IMR-90 (cell line): ENCODE results near the gene EIF5A. TPM values are rescaled to one million over a fixed set of nuclear protein-coding genes. Genes with fewer than 3 reads are reported as not detected.

Source experiments
- ATAC-seq: fragments of 200-7000 bp; cut with Tn5 transposase; 2 replicates; pipeline ENCODE4 v1.9.1; 2020; ENCODE audit warnings: low read depth, mild to moderate bottlenecking, moderate library complexity
- BruUV-seq: library from RNA; stranded (reverse); fragments of 400-500 nt; replicated peaks from 2 replicates; lab custom pipeline; 2021; lab: Mats Ljungman, UMichigan
- CTCF ChIA-PET: fragments of 300-600 bp; formaldehyde crosslinking; extraction: SDS; loops from one replicate; lab custom pipeline; 2021; ENCODE audit warnings: antibody characterized with exemption; lab: Yijun Ruan, JAX
- POLR2A ChIA-PET: fragments of 300-600 bp; sonication (Branson Sonifier 250); formaldehyde crosslinking; loops from one replicate; lab custom pipeline; 2022; ENCODE audit warnings: antibody characterized with exemption; ENCODE audit not compliant: unreplicated experiment; lab: Charles Lee
- DNase-seq: peaks from one replicate; pipeline ENCODE4 v3.0.0; 2013
- H2AFZ ChIP-seq: replicated peaks from 2 replicates; pipeline ENCODE3; 2013; ENCODE audit warnings: low read length, mild to moderate bottlenecking; ENCODE audit not compliant: poor library complexity
- H2AK5ac ChIP-seq: 2 replicates; pipeline ENCODE4 v1.6.1; 2013; ENCODE audit warnings: low read depth, low read length, inconsistent platforms
- H2AK9ac ChIP-seq: replicated peaks from 2 replicates; pipeline ENCODE3; 2013; ENCODE audit warnings: mild to moderate bottlenecking, low read depth, low read length, moderate library complexity; ENCODE audit not compliant: poor library complexity
- H2BK120ac ChIP-seq: 2 replicates; pipeline ENCODE4 v1.6.1; 2013; ENCODE audit warnings: low read depth, low read length, inconsistent platforms
- H2BK15ac ChIP-seq: 3 replicates; pipeline ENCODE4 v1.6.1; 2013; ENCODE audit warnings: low read depth, low read length, inconsistent platforms
- H2BK20ac ChIP-seq: 2 replicates; pipeline ENCODE4 v1.6.1; 2013; ENCODE audit warnings: low read depth, mild to moderate bottlenecking, inconsistent platforms, low read length, moderate library complexity
- H2BK5ac ChIP-seq: 2 replicates; pipeline ENCODE4 v1.6.1; 2013; ENCODE audit warnings: mild to moderate bottlenecking, low read depth, low read length, inconsistent platforms; ENCODE audit not compliant: poor library complexity, severe bottlenecking
- H3K14ac ChIP-seq: replicated peaks from 2 replicates; pipeline ENCODE4 v1.6.1; 2013; ENCODE audit warnings: low read depth, low read length, inconsistent platforms
- H3K18ac ChIP-seq: 2 replicates; pipeline ENCODE4 v1.6.1; 2013; ENCODE audit warnings: low read depth, low read length, control low read depth
- H3K23ac ChIP-seq: 2 replicates; pipeline ENCODE4 v1.6.1; 2013; ENCODE audit warnings: low read depth, low read length, inconsistent platforms
- H3K27ac ChIP-seq: 2 replicates; pipeline ENCODE4 v1.5.1; 2013; ENCODE audit warnings: mild to moderate bottlenecking, control low read depth, low read length; ENCODE audit not compliant: insufficient read depth
- H3K27me3 ChIP-seq: 2 replicates; pipeline ENCODE4 v1.6.1; 2013; ENCODE audit warnings: low read length; ENCODE audit not compliant: control insufficient read depth, insufficient read depth
- H3K36me3 ChIP-seq: 2 replicates; pipeline ENCODE4 v1.6.1; 2013; ENCODE audit warnings: low read length, mixed read lengths; ENCODE audit not compliant: control insufficient read depth, insufficient read depth
- H3K4ac ChIP-seq: 2 replicates; pipeline ENCODE4 v1.6.1; 2013; ENCODE audit warnings: low read depth, low read length, inconsistent platforms
- H3K4me1 ChIP-seq: 2 replicates; pipeline ENCODE4 v1.6.1; 2013; ENCODE audit warnings: low read length, mixed read lengths; ENCODE audit not compliant: control insufficient read depth, insufficient read depth
- H3K4me2 ChIP-seq: 2 replicates; pipeline ENCODE4 v1.6.1; 2013; ENCODE audit warnings: low read depth, mild to moderate bottlenecking, control low read depth, low read length, moderate library complexity
- H3K4me3 ChIP-seq: 2 replicates; pipeline ENCODE4 v1.5.1; 2013; ENCODE audit warnings: low read depth, mild to moderate bottlenecking, control low read depth, low read length, moderate library complexity; ENCODE audit not compliant: insufficient read depth
- H3K56ac ChIP-seq: 2 replicates; pipeline ENCODE4 v1.6.1; 2013; ENCODE audit warnings: low read length, inconsistent platforms; ENCODE audit not compliant: insufficient read depth; ENCODE audit errors: extremely low read depth
- H3K79me1 ChIP-seq, 2 experiments: 2 replicates each; pipeline ENCODE4 v1.6.1; 2013; ENCODE audit warnings: low read length in 2 of 2, inconsistent platforms in 1 of 2, low read depth in 1 of 2
- H3K9ac ChIP-seq: 2 replicates; pipeline ENCODE4 v1.6.1; 2013; ENCODE audit warnings: low read depth, low read length, control low read depth
- H3K9me1 ChIP-seq: 2 replicates; pipeline ENCODE4 v1.6.1; 2013; ENCODE audit warnings: low read length, inconsistent platforms; ENCODE audit not compliant: insufficient read depth
- H3K9me3 ChIP-seq: 2 replicates; pipeline ENCODE4 v1.6.1; 2013; ENCODE audit warnings: low read length; ENCODE audit not compliant: control insufficient read depth, insufficient read depth
- H4K20me1 ChIP-seq: 2 replicates; pipeline ENCODE4 v1.6.1; 2013; ENCODE audit warnings: low read length, inconsistent platforms; ENCODE audit not compliant: insufficient read depth
- H4K5ac ChIP-seq: 2 replicates; pipeline ENCODE4 v1.6.1; 2013; ENCODE audit warnings: mild to moderate bottlenecking, low read depth, low read length, control low read depth
- H4K8ac ChIP-seq, 2 experiments: 2 replicates each; pipeline ENCODE4 v1.6.1; 2013; ENCODE audit warnings: low read depth in 2 of 2, low read length in 2 of 2, control low read depth in 1 of 2, inconsistent platforms in 1 of 2
- H4K91ac ChIP-seq: 2 replicates; pipeline ENCODE4 v1.6.1; 2013; ENCODE audit warnings: low read depth, low read length, inconsistent platforms; ENCODE audit not compliant: insufficient read depth
- CTCF ChIP-seq: conservative IDR thresholded peaks from 2 replicates; pipeline ENCODE4 v1.5.1; 2012; ENCODE audit warnings: mild to moderate bottlenecking, low read depth, low read length, improper control_type of control experiment
- RCOR1 ChIP-seq: IDR thresholded peaks from 2 replicates; pipeline ENCODE4 v1.6.1; 2012; ENCODE audit warnings: mild to moderate bottlenecking, low read length, improper control_type of control experiment; ENCODE audit not compliant: insufficient replicate concordance
- USF2 ChIP-seq: fragments of 150-350 bp; IDR thresholded peaks from 2 replicates; pipeline ENCODE4 v1.6.1; 2017; ENCODE audit warnings: mild to moderate bottlenecking, antibody characterized with exemption, low read length, low read depth
- WGBS, 2 experiments: methylation state at CpG; one replicate each; pipeline versions ENCODE4 v1.1.5 to v1.1.7; 2013; ENCODE audit warnings: missing lambda C conversion rate in 2 of 2; ENCODE audit not compliant: insufficient read length in 1 of 2; ENCODE audit errors: extremely low coverage in 2 of 2; 5-methylcytosine and 5-hydroxymethylcytosine counted together
- dilution Hi-C: fragments of 300-500 bp; cut with HindIII; formaldehyde crosslinking; loops from one replicate; pipeline ENCODE4 v1.14.3; 2018; ENCODE audit warnings: low sequenced_read_pairs; ENCODE audit not compliant: unreplicated experiment
- in situ Hi-C: fragments of 300-500 bp; cut with MboI; formaldehyde crosslinking; loops from 3 replicates; pipeline ENCODE4 v1.14.3; 2019; ENCODE audit warnings: low sequenced_read_pairs, inconsistent platforms, mixed read lengths
- intact Hi-C: fragments of 100-400 bp; cut with micrococcal nuclease; formaldehyde crosslinking; loops from 2 replicates; pipeline ENCODE4 v1.10.0; 2022
- microRNA-seq, 2 experiments: library from miRNA; stranded (forward) in 1 of 2; unstranded in 1 of 2; fragments of 10-50 nt in 1 of 2; fragments of <30 nt in 1 of 2; gene quantifications in 1 of 2; microRNA quantifications in 1 of 2; one replicate each; pipeline versions ENCODE3 to v1.1.0; 2013 to 2020; ENCODE audit not compliant: insufficient read depth in 1 of 2, insufficient read length in 1 of 2, unreplicated experiment in 1 of 2
- polyA plus RNA-seq, 3 experiments: library from polyadenylated mRNA; depleted of rRNA; stranded (reverse); fragments of >200 nt; gene quantifications; 2 replicates each; pipeline ENCODE4 v1.2.3, GENCODE V29; 2012; ENCODE audit warnings: low replicate concordance in 1 of 3
- small RNA-seq, 5 experiments: library from RNA; depleted of rRNA; stranded (forward); fragments of <200 nt; gene quantifications; one replicate each; pipeline ENCODE3, GENCODE V24; 2012
- total RNA-seq: library from RNA; depleted of rRNA; stranded (reverse); fragments of >200 nt; gene quantifications from 2 replicates; pipeline ENCODE4 v1.2.3, GENCODE V29; 2012; rRNA removed
- TF ChIP-seq, protein P1 (sequence below): fragments of 150-350 bp; IDR thresholded peaks from 2 replicates; pipeline ENCODE4 v1.6.1; 2016; ENCODE audit warnings: low read depth, mild to moderate bottlenecking, low read length, moderate library complexity, borderline replicate concordance

Gene EIF5A
- total and polyA plus RNA-seq, 2 of the 4 experiments (the other 2 are of a cell fraction): 782 to 883 TPM

DNA sequence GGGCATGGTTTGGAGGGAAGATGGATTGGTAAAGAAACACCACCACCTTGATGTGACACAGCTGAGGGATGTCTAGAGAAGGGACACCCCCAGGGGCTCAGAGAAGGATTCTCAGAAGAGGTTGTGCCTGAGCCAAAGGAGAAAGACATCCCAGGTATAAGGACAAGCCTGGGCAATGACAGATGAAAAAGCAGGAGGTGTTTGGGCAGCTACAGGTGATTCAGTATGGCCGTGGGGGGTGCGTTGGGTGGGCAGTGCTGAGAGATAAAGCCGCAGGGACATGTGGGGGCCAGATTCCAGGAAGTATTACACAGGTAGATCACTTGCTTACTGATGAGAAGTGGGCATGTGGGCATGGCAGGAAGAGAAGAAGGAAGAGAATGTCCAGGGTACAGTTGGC is 54.5 kb downstream of the EIF5A start:
- Histone ChIP-seq H3K9me1 (no peaks in the 10 kb centered on the region), H2BK120ac (no peak overlapping the region), H3K14ac (no peak overlapping the region), H3K4me1 (no peaks in the 10 kb centered on the region), H3K36me3 (no peaks in the 10 kb centered on the region), H4K8ac (no peak overlapping the region), H4K20me1 (no peaks in the 10 kb centered on the region), H3K56ac (no peak overlapping the region), H2AFZ (peak overlapping the region; percentile 13), H3K18ac (no peak overlapping the region), H3K27me3 (peaks cover 2% of the 10 kb centered on the region; the same call in 1 of the 2 replicates), H3K4me3 (no peak overlapping the region), H4K5ac (no peak overlapping the region), H3K9me3 (no peaks in the 10 kb centered on the region), H3K9ac (no peak overlapping the region), H4K91ac (no peak overlapping the region), H2BK15ac (no peak overlapping the region), H2AK9ac (no peak overlapping the region), H3K27ac (no peak overlapping the region), H3K23ac (no peak overlapping the region), H2BK20ac (no peak overlapping the region), H3K4me2 (no peak overlapping the region), H3K79me1 (no peaks in the 10 kb centered on the region), H2AK5ac (no peak overlapping the region), H3K4ac (no peak overlapping the region), H2BK5ac (no peak overlapping the region)
- intact Hi-C loops: no loop called here
- BruUV-seq: no TSS peak
- dilution Hi-C loops: no loop called here
- 64% methylated on average over 3 of the region's 3 CpGs; no CpG with 5 or more reads in 1 of the 2 experiments for WGBS, 2 experiments
- ChIA-PET POLR2A (no interaction called here), CTCF (interaction anchor here (0.6 kb wide), 1 partner anchor 224 kb away, joined by 3 read pairs; no protein-coding TSS in a partner anchor)
- no peak for DNase-seq
- ATAC-seq: no peak
- in situ Hi-C loops: no loop called here
- no peak for TF ChIP-seq CTCF
- TF ChIP-seq RCOR1: no peak
- TF ChIP-seq USF2: no peak
- TF ChIP-seq, protein P1, sequence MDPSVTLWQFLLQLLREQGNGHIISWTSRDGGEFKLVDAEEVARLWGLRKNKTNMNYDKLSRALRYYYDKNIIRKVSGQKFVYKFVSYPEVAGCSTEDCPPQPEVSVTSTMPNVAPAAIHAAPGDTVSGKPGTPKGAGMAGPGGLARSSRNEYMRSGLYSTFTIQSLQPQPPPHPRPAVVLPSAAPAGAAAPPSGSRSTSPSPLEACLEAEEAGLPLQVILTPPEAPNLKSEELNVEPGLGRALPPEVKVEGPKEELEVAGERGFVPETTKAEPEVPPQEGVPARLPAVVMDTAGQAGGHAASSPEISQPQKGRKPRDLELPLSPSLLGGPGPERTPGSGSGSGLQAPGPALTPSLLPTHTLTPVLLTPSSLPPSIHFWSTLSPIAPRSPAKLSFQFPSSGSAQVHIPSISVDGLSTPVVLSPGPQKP: no peak

Small RNA genes lying within 50 kb of the gene (microRNA-seq; reads per million reads assigned to microRNA genes)
- not detected for gene AC026954.2 (ENCODE audit: insufficient read depth, insufficient read length)
- not detected for gene RF00019 (ENCODE audit: insufficient read depth, insufficient read length)

Small RNA genes lying within 50 kb of the gene (small RNA-seq; reads per million reads assigned to genes)
- gene AC026954.2 (0 to 0.46 (median 0) reads per million in 5 experiments), gene RF00019 (0 reads per million in 5 experiments)

Other genes with a start within 250 kb of the EIF5A start
Only the 30 nearest of the 32 such genes appear.
- gene ASGR2, start 192.8 kb upstream of the EIF5A start, total RNA-seq: not detected in 2 replicates
- gene ASGR2, start 192.8 kb upstream of the EIF5A start, polyA plus RNA-seq (2012; rRNA removed): not detected in 2 replicates
- gene ASGR1, start 128.3 kb upstream of the EIF5A start, total RNA-seq: 1.3 and 1.9 TPM in 2 replicates
- 3.8 and 4.2 TPM in 2 replicates for gene ASGR1, start 128.3 kb upstream of the EIF5A start, polyA plus RNA-seq (2012; rRNA removed)
- 8.1 and 8.2 TPM in 2 replicates for gene DLG4, start 87.8 kb upstream of the EIF5A start, total RNA-seq
- gene DLG4, start 87.8 kb upstream of the EIF5A start, polyA plus RNA-seq (2012; rRNA removed): 28.5 and 30.5 TPM in 2 replicates
- gene ACADVL, start 87.7 kb upstream of the EIF5A start, total RNA-seq: 129 and 139 TPM in 2 replicates
- gene ACADVL, start 87.7 kb upstream of the EIF5A start, polyA plus RNA-seq (2012; rRNA removed): 752 and 844 TPM in 2 replicates
- 20.3 and 21.3 TPM in 2 replicates for gene DVL2, start 73.1 kb upstream of the EIF5A start, total RNA-seq
- 10.5 and 11.8 TPM in 2 replicates for gene DVL2, start 73.1 kb upstream of the EIF5A start, polyA plus RNA-seq (2012; rRNA removed)
- gene PHF23, start 68.2 kb upstream of the EIF5A start, total RNA-seq: 44.8 and 45.5 TPM in 2 replicates
- gene PHF23, start 68.2 kb upstream of the EIF5A start, polyA plus RNA-seq (2012; rRNA removed): 54.4 and 58.5 TPM in 2 replicates
- gene GABARAP, start 65.2 kb upstream of the EIF5A start, total RNA-seq: 70.8 and 77.8 TPM in 2 replicates
- 702 and 780 TPM in 2 replicates for gene GABARAP, start 65.2 kb upstream of the EIF5A start, polyA plus RNA-seq (2012; rRNA removed)
- 18.3 and 23.8 TPM in 2 replicates for gene CTDNEP1, start 55.9 kb upstream of the EIF5A start, total RNA-seq
- 132 TPM in 2 replicates for gene CTDNEP1, start 55.9 kb upstream of the EIF5A start, polyA plus RNA-seq (2012; rRNA removed)
- 46.6 and 48.0 TPM in 2 replicates for gene ELP5, start 55.4 kb upstream of the EIF5A start, total RNA-seq
- 38.6 and 39.3 TPM in 2 replicates for gene ELP5, start 55.4 kb upstream of the EIF5A start, polyA plus RNA-seq (2012; rRNA removed)
- gene CLDN7, start 45.1 kb upstream of the EIF5A start, total RNA-seq: 0.56 and 1.4 TPM in 2 replicates
- gene CLDN7, start 45.1 kb upstream of the EIF5A start, polyA plus RNA-seq (2012; rRNA removed): 1.4 and 2.8 TPM in 2 replicates
- under 0.01 TPM in 1 of 2 replicates, not detected in the other for gene SLC2A4, start 25.9 kb upstream of the EIF5A start, total RNA-seq
- 0.07 TPM in 2 replicates for gene SLC2A4, start 25.9 kb upstream of the EIF5A start, polyA plus RNA-seq (2012; rRNA removed)
- gene YBX2, start 13.0 kb upstream of the EIF5A start, total RNA-seq: not detected in 2 replicates
- 0.17 TPM in 1 of 2 replicates, not detected in the other for gene YBX2, start 13.0 kb upstream of the EIF5A start, polyA plus RNA-seq (2012; rRNA removed)
- gene GPS2, start 7.7 kb downstream of the EIF5A start, total RNA-seq: 36.2 and 37.5 TPM in 2 replicates
- 47.5 and 50.9 TPM in 2 replicates for gene GPS2, start 7.7 kb downstream of the EIF5A start, polyA plus RNA-seq (2012; rRNA removed)
- gene NEURL4, start 21.7 kb downstream of the EIF5A start, total RNA-seq: 8.4 and 9.2 TPM in 2 replicates
- 23.3 and 26.3 TPM in 2 replicates for gene NEURL4, start 21.7 kb downstream of the EIF5A start, polyA plus RNA-seq (2012; rRNA removed)
- gene ACAP1, start 28.9 kb downstream of the EIF5A start, total RNA-seq: under 0.01 and 0.83 TPM in 2 replicates
- 2.1 and 2.3 TPM in 2 replicates for gene ACAP1, start 28.9 kb downstream of the EIF5A start, polyA plus RNA-seq (2012; rRNA removed)
- 10.6 and 10.8 TPM in 2 replicates for gene KCTD11, start 44.5 kb downstream of the EIF5A start, total RNA-seq
- gene KCTD11, start 44.5 kb downstream of the EIF5A start, polyA plus RNA-seq (2012; rRNA removed): 14.4 and 16.4 TPM in 2 replicates
- not detected in 2 replicates for gene TMEM95, start 47.5 kb downstream of the EIF5A start, total RNA-seq
- gene TMEM95, start 47.5 kb downstream of the EIF5A start, polyA plus RNA-seq (2012; rRNA removed): not detected in 2 replicates
- under 0.01 and 0.54 TPM in 2 replicates for gene TNK1, start 73.5 kb downstream of the EIF5A start, total RNA-seq
- 0.44 and 0.55 TPM in 2 replicates for gene TNK1, start 73.5 kb downstream of the EIF5A start, polyA plus RNA-seq (2012; rRNA removed)
- gene PLSCR3, start 86.9 kb downstream of the EIF5A start, total RNA-seq: 6.1 and 6.4 TPM in 2 replicates
- 116 and 131 TPM in 2 replicates for gene PLSCR3, start 86.9 kb downstream of the EIF5A start, polyA plus RNA-seq (2012; rRNA removed)
- gene TMEM256, start 96.5 kb downstream of the EIF5A start, total RNA-seq: 35.3 and 38.4 TPM in 2 replicates
- gene TMEM256, start 96.5 kb downstream of the EIF5A start, polyA plus RNA-seq (2012; rRNA removed): 174 and 252 TPM in 2 replicates
- gene NLGN2, start 100.2 kb downstream of the EIF5A start, total RNA-seq: 1.7 and 1.8 TPM in 2 replicates
- 36.7 and 38.1 TPM in 2 replicates for gene NLGN2, start 100.2 kb downstream of the EIF5A start, polyA plus RNA-seq (2012; rRNA removed)
- gene SPEM1, start 112.7 kb downstream of the EIF5A start, total RNA-seq: not detected in 2 replicates
- gene SPEM1, start 112.7 kb downstream of the EIF5A start, polyA plus RNA-seq (2012; rRNA removed): not detected in 2 replicates
- gene SPEM2, start 118.0 kb downstream of the EIF5A start, total RNA-seq: not detected in 2 replicates
- gene SPEM2, start 118.0 kb downstream of the EIF5A start, polyA plus RNA-seq (2012; rRNA removed): not detected in 2 replicates
- gene SPEM3, start 121.2 kb downstream of the EIF5A start, total RNA-seq: not detected in 2 replicates
- not detected in 2 replicates for gene SPEM3, start 121.2 kb downstream of the EIF5A start, polyA plus RNA-seq (2012; rRNA removed)
- 1.1 and 1.4 TPM in 2 replicates for gene TMEM102, start 127.8 kb downstream of the EIF5A start, total RNA-seq
- 2.2 and 2.3 TPM in 2 replicates for gene TMEM102, start 127.8 kb downstream of the EIF5A start, polyA plus RNA-seq (2012; rRNA removed)
- gene FGF11, start 131.9 kb downstream of the EIF5A start, total RNA-seq: 0.18 and 0.28 TPM in 2 replicates
- gene FGF11, start 131.9 kb downstream of the EIF5A start, polyA plus RNA-seq (2012; rRNA removed): 0.99 and 1.1 TPM in 2 replicates
- gene CHRNB1, start 137.4 kb downstream of the EIF5A start, total RNA-seq: 4.2 and 4.3 TPM in 2 replicates
- gene CHRNB1, start 137.4 kb downstream of the EIF5A start, polyA plus RNA-seq (2012; rRNA removed): 6.0 and 6.4 TPM in 2 replicates
- gene ZBTB4, start 172.0 kb downstream of the EIF5A start, total RNA-seq: 6.3 and 8.3 TPM in 2 replicates
- gene ZBTB4, start 172.0 kb downstream of the EIF5A start, polyA plus RNA-seq (2012; rRNA removed): 20.1 and 20.3 TPM in 2 replicates
- not detected in 2 replicates for gene SLC35G6, start 173.8 kb downstream of the EIF5A start, total RNA-seq
- gene SLC35G6, start 173.8 kb downstream of the EIF5A start, polyA plus RNA-seq (2012; rRNA removed): not detected in 2 replicates
- 56.4 and 56.6 TPM in 2 replicates for gene POLR2A, start 176.7 kb downstream of the EIF5A start, total RNA-seq
- gene POLR2A, start 176.7 kb downstream of the EIF5A start, polyA plus RNA-seq (2012; rRNA removed): 38.4 and 54.0 TPM in 2 replicates